Islet of Langerhans (tissue), 1 donor: Measurements from ENCODE around the gene ELMOD2.
"Not testable (repeated sequence)": the region's sequence is repeated elsewhere in the genome, so short reads cannot be mapped to it uniquely, and the experiment has no call there.

Source experiments
- FAIRE-seq: peaks from one replicate; lab custom pipeline; 2011; peaks lifted over from hg19 to GRCh38; lab: Jason Lieb, UNC

Gene ELMOD2, protein sequence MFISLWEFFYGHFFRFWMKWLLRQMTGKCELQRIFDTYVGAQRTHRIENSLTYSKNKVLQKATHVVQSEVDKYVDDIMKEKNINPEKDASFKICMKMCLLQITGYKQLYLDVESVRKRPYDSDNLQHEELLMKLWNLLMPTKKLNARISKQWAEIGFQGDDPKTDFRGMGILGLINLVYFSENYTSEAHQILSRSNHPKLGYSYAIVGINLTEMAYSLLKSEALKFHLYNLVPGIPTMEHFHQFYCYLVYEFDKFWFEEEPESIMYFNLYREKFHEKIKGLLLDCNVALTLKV

DNA sequence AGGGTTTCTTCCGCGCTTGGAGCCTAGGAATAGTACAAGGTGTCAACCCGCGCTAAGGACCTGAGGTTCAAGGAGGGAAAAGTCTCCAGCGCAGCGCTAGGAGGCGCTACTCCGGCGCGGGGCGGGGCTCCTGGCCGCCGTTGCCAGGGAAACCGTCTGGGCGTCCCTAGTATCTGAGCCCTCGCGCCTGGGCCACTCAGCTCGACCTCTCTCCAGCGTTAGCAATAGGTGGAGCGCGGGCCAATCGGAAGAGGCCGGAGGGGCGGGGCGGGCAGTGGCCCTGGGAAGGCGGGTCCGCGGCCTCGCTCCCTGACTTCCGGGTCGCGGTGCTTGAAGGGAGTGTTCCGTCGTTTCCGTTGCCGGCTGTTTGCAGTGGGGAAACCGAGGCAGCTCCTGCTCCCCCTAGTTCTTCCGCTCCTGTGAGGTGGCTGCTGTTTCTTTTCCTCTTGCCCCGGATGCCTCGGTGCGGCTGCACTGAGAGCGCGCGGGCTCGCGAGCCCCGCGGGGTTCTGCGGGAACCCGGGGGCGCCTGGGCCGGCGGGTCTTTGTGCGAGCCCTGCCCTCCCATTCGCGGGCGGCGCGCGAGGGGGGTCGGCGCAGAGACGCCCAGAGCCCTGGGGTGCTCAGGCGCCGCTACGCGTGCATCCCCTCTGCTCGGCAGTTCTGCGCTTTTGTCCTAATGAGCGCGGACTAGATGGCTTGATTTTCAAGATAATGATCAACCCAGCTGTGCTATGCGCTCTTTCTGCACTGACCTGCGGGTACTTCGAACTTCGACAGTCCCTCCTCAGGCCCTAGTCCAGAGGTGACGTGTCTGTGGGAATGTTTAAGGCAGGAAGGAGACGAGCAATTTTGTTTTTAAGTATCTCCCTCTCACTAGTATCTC is at the start of gene ELMOD2:
ELMOD2 (plus strand) TSS at position 312 of the 886 bp plus-strand sequence. CDS start 1,261 bp downstream, outside the sequence.
- FAIRE-seq = peak; percentile 93

DNA sequence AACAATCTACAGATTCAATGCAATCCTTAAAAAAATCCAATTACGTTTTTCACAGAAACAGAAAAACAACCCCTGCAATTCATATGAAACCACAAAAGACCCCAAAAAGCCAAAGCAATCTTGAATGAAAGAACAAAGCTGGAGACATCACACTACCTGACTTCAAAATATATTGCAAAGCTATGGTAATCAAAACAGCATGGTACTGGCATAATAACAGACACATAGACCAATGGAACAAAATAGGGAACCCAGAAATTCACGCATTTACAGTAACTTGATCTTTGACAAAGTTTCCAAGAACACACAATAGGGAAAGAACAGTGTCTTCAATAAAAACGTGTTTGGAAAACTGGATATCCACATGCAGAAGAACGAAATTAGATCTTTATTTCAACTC is 40.5 kb upstream of the ELMOD2 start:
- FAIRE-seq = no peak

DNA sequence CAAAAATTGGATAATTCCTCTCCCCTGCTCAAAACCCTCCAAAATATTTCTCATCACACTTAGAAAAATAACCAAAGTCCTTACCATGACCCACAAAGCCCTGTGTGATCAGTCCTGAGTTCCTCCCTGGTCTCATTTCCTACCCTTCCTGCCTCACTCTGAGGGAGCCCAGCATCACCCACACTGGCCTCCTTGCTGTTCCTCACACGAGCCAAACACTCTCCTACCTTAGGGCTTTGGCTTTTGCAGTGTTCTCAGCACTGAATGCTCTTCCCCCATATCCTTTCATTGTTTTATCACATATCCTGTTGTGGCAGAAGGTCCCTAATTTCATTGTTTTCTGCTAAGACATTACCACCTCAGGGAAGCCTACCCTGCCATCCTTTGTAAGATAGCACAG is 38.0 kb upstream of the ELMOD2 start:
- no peak for FAIRE-seq

DNA sequence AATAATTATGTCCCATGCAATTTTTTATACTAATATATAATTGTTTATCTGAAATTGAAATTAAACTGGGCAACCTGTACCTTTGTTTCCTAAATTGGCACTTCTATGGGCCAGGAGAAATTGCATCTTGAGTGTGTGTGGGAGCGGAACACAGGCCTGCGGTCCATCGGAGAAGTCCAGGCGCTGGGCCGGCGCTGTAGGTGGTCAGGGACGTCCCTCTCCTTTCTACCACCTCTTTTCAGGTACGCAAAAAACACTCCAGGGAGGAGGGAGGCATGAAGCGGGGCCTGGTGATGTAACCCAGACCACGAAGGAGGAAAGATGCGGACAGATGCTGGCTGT is 26.6 kb upstream of the ELMOD2 start:
- no peak for FAIRE-seq

DNA sequence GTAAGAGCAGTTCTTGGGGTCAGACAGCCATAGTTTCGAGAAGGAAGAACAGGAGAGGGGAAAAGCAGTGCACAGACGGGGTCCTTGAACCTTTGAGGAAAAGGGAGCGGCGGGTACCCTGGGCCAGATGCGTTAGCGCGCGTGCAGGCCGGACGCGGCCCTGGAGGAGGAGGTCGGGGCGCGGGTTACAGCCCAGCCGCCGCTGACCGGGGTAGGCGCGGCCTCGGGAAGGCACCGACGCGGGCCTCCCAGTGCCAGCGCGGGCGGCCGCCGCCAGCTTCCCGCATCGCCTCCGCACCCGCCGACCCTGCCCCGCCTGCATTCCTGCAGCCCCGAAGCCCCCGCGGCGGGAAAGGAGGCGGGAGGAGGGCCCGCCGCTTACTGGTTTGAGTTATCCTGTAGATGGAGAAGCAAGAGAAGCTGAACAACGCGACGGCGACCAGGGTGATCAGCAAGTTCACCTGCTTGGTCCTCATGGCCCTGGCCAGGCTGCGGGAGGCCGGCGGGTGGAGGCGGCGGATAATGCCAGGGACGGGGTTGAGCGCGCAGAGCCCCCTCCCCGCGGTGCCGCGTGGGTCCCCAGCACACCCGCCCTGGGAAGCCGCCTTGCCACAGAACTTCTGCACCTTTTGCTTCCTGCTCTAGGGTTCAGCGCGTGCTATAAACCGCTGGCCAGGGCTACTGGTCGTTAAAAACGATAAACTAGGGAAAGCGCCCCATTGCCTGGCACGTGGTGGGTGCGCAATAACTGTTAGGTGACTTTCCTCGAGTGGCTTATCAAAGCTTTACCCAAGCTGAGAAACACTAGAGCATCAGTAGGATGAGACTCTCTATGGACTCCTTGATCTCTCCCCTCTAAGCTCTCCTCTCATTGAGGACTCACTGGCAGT is 26.0 kb upstream of the ELMOD2 start, which contains the start of gene MGAT4D:
MGAT4D (minus strand) TSS at position 547 of the 890 bp plus-strand sequence; CDS start at position 476, 71 bp downstream.
- no peak for FAIRE-seq

DNA sequence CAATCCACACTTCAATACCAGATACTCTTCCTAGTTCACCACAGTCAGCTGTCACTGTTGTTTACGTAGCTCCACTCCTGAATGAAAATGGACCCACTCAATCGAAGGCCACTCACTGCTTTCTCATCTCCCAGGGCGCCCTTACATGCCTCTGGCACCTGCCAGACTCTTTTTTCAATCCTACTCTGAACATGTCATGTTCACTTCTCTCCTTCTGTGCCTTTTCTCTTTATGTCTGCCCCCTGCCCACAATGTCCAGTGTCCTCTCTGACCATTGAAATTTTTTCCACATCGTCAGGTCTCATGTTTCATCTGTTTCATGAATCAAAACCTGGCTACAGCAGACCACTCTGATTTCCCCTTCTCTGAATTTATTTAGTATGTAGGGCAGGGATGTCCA is 24.6 kb upstream of the ELMOD2 start:
- FAIRE-seq = no peak

DNA sequence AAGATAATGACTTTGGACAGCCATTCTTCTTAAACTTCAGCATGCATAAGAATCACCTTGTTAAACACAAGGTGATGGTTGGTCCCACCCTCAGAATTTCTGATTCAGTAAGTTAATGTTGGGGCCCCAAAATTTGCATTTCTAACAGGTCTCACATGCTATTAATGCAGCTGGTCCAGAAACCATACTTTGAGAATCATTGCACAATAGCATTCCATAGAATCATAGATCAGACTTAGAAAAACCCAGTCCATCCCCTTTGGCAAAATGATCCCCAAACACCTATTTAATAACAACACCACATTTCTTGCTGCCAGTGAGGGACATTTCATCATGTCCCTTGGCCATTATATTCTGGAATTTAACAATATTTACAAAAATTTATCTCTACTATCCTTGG is 19.7 kb upstream of the ELMOD2 start:
- FAIRE-seq = no peak

DNA sequence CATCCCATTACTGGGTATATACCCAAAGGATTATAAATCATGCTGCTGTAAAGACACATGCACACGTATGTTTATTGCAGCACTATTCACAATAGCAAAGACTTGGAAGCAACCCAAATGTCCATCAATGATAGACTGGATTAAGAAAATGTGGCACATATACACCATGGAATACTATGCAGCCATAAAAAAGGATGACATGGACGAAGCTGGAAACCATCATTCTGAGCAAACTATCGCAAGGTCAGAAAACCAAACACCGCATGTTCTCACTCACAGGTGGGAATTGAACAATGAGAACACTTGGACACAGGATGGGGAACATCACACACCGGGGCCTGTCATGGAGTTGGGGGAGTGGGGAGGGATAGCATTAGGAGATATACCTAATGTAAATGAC is 10.2 kb upstream of the ELMOD2 start:
- FAIRE-seq = not testable (repeated sequence)

DNA sequence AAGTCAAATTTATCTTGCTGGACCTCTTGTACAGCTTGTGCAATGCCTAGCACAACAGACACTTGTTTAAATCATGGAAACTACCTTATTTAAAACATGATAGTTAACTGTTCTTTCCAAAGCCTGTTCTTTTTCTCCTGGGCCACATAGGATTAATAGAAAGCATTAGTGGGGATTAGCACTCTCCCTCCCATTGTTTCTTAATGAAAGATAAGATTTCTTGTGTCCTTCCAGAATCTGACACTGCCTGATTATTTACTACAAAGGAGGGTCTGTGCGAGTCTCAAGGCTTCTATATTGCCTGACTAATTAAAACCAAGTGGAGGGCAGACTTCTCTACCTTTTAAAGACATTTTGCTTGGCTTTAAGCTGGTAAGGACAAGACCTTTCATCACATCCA is 8.5 kb upstream of the ELMOD2 start:
- no peak for FAIRE-seq

DNA sequence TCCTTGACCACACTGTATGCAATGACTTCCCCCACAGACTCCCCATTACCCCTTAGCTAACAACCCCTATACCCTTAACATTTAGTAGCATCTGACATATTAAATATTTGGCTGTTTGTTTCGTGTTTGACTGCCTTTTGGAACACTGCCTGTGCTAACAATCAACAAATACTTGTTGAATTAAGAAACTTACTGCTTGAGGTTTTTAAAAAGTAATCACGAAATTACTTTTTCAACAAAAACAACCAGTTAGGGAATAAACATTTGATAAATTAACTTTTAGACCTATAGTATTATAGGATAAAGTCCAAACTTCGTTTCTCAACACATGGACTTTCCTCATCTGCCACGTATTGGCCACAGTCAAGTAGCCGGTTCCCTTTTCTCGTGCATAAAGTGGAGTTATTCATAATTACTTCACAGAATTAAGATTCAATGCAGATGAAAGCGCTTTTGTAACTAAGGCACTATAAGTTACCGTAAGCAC is 555 bp upstream of the ELMOD2 start:
- no peak for FAIRE-seq

DNA sequence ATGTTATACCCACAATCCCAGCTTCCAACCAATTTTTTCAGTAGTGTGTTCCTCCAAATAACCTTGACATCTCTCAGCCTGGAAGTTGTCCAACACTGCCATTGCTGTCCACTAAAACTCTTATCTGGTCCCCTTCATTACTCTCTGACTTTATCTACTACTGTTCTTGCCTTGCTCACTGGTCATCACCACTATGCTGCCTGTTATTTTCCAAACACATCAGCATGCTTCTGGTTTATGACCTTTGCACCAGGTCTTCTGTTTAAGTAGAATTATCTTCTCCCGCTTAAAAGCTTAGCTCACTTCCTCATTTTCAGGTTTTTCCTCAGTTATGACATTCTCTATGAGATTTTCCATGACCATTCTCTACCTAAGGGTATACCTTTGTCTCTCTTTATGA is 5.5 kb downstream of the ELMOD2 start:
- no peak for FAIRE-seq

DNA sequence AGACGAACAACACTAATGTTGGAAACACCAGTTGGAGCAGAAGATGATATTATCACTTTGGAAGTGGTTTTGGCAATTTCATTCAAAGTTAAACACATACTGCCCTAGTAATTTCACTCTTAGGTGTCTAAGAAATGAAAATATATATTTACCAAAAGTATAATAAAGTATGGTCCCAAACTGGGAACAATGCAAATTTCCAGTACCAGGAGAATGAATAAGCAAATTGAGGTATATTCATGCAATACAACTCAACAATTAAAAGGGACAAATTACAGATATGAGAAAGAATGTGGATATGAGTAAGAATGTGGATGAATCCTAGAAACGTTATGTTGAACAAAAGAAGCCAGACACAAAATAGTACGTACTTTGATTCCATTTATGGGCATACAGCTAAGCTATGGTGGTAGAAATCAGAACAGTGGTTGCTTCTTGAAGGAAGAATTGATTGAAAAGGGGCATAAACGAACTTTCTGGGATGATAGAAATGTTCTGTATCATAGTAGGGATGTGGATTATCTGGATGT is 10.0 kb downstream of the ELMOD2 start:
- FAIRE-seq = no peak

DNA sequence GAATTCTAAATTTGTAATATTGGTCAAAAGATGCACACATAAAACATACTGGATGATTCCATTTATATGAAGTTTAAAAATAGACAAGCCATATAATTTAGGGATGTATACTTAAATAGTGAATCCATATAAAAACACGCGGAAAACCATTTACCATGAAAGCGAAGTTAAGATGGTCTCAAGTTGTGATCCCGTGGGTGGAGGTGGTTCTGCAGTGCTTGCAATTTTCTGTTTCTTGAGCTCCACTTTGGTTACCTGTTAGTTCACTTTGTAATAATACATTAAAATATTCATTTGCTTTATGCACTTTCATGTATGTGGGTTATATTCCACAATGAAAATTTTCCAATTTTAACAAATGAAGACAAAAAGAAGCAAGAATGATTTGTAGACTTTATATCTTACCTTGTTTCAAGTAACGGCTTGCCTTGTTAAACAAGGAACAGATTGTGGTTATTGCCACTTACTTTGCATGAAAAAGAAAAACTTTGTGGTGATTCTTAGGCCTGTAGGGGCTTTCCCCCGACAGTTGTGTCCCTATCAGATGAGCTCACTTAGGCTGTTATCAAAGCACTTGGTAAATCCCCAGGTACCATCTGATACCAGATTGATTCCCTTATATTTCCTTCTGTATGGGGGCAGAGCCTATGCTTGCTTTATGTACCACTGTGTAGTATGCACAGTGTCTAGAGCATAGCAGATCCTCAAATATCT is 32.6 kb downstream of the ELMOD2 start:
- FAIRE-seq = no peak

DNA sequence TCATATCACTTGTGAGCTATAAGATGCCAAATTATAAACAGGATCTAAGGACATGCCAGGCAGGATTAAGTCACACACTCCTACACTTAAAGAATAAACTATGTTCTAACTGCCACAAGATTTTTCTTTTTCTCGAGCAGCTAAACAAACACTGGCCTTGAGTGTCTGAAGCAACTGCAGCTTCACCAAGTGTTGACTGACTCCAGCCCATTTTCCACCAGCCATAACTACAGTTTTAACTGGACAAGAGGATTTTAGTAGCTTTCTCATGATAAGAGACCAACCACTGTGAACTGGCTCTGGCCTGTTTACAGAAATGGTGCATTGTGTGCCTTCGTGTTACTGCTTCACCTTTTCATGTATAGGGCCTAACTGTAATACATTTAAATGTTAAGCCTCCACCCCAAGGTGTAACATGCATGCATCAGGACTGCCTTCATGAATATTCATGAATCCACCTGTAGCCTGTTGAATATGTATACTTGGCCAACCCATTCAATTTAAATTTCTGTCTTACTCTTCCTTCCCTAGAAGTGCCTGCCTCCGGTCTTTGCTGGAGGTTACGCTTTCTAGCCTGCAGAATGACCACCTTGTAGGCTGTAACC is 34.0 kb downstream of the ELMOD2 start:
- FAIRE-seq = no peak

DNA sequence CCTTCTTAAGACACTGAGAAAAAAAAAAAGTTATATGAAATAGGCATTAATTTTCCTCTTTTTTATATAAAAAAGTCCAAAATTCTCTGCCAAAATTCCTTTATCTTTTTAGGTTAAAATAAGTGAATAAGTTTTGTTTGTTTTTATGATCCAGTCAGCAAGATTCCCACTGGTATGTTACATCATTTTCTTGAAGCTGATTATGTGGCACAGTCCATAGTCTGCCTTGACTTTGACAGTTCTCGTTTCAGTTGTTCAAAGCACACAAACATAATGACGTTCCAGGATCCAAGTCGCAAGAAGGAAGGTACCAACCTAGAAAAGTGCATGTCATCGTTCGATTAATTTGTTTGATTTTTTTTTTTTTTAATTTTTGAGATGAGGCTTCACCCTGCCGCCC is 35.7 kb downstream of the ELMOD2 start:
- FAIRE-seq = no peak

DNA sequence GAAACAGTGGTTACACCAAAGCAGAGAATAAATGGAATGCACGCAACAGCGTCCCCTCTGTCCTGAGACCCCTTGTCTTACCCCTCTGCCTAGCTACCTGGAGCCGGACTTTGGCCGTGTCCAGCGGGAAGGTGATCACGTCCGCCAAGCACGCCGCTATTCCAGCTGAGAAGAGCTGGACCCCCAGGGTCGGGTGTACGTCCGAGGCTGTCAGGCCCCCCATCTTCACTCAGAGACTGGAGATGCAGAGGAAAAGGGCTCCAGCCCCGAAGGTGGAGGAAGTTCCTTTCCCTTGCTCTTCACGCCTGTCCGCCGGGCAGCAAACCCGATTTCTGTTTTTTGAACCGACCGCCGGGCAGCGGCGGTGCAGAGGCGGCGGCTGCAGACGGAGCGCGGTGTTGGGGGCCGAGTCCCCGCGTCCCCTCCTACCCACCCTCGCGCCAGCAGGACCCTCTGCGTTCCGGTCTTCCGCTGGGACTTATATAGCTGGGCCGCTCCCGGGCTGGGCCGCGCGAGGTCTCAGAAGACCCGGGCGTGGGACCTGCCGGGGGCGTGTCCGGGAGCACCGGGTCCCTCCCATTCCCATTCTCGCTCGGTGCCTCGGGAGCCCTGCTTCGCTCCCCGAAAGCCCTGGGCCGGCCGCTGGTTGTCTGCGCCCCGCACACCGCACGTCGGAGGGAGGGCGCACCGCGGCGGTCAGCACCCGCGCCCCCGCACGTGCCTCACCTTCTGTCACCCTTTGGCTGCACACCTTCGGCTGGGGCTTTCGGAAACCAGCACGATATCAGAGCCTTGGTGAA is 44.7 kb downstream of the ELMOD2 start, which contains the start of gene UCP1:
UCP1 (minus strand) TSS at position 455 of the 800 bp plus-strand sequence; CDS start at position 223, 232 bp downstream.
- FAIRE-seq = no peak

DNA sequence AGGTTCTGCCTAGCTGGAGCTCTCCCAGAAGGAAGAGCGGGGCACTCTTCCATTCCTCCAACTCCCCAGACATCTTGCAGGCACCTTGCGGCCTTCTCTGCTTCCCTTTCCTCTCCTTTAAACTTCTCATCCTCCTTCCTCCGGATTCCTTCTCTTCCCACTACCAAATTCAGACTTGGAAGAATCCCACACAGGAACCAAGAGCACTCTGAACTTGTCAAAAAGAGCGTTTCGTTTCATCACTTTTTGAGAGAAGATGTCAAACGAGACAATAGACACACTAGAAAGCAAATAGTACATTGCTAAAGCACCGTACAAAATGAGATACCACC is 45.3 kb downstream of the ELMOD2 start:
- FAIRE-seq = no peak

DNA sequence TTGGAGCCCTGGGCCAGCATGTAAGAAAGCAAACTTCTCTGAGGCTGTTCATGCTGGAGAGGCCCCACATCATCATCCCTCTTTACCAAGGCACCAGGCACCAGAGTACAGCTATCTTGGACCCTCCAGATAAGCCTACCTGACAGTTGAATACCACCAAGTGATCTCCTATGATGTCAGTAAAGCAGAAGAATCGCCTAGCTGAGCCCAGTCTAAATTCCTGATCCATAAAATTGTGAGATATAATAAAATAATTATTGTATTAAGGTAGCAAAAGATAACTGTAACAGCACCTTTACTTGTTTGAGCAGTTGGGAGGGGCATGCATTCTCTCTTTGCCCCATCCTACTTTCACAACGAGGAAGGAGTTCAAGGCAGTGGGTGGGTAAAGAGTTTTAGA is 47.7 kb downstream of the ELMOD2 start:
- no peak for FAIRE-seq

DNA sequence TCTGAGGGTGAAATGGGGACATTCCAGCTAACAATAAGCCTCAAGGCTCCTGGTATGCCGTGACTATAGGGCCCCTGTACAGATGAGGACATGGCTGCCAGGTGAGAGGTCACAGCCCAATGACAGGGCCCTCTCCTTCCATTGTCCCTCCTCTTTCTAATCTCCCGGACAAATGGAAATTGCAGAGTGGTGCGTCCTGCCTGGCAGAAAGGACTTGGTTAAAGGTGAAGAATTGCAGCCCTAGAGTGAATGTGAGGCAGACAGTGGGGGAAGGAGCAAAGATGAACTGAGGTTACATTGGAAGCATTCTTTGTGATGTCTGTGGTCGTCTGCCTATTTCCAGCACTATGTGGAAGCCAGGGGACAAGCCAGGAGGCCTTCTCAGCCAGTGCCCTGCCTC is 51.5 kb downstream of the ELMOD2 start:
- no peak for FAIRE-seq

DNA sequence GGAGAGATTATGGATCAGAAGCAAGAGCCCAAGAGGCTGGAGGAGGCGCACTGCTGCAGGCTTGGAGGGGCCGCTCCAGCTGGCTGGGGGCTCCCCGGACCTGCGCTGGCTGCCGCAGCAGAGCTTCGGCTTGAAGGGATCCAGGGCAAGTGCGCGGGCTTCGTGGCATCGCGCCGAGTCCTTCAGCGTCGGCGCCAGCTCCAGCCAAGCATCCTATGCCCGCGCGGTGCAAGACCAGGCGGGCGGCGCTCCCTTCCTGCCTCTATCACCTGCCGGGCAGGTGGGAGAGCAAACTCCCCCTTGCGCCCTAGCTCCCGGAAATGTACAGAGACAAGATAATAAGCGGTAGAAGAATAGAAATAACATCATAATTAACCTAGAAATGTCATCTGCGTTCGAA is 55.3 kb downstream of the ELMOD2 start:
- FAIRE-seq = no peak
